RPMI7951 (cell line): ENCODE measurements around the gene DNAJB13. TPM values are rescaled to one million over a fixed set of nuclear protein-coding genes. Genes with fewer than 3 reads are reported as not detected.

Experiments
- DNase-seq: peaks from one replicate; pipeline ENCODE4 v3.0.0-alpha.2; 2012; ENCODE audit warnings: low read depth
- total RNA-seq: library from RNA; depleted of rRNA; stranded (reverse); fragments of >200 nt; shearing (Covaris generic); gene quantifications from 2 replicates; pipeline ENCODE4 v1.2.3, GENCODE V29; 2014

The DNAJB13 gene
- total RNA-seq, 1 experiment from 2014 or later = 0.12 TPM

- DNase-seq = no peak
These were observed 49.7 kb downstream of the DNAJB13 start for GRCh38 chr11:74000307-74001133.

DNA sequence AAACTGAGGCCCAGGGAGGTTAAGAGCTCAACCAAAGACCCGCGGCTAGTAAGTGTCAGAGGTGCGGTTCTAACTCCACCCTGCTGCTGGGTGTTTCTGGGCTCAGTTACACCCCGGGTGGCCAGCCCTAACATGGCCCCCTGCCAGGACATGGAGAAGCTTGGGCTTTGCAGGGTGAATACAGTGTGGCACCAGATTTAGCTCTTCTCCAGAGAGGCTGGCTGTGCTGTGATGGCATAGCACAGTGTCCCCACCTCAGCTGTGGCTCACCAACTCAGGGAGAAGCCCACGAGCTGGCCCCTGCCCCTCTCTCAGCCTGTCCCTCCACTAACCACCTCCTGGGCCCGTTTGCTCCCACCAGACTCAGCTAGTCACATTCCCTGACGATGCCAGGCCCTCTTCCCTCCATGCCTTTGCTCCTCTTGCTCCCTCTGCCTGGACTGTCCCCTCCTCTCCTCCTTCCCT lies 51.0 kb downstream of the DNAJB13 start:
- DNase-seq = no peak

DNA sequence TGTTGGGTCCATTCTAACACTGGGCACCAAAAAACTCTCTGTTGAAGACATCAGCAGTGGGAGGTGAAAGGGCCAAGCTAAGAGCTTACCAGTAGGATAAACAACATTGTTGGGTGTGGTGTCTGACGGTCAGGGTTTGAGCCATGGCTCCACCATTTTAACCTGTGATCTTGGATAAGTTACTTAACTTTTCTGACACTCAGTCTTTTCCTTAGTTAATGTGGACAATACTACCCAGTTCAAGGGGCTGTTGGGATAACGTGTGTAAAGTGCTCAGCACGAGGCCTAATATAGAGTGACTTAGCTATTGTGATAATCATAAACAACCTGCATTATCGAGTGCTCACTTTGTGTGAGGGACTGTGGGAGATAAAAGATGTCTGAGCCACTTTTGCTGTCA lies 52.0 kb downstream of the DNAJB13 start:
- no peak for DNase-seq

GRCh38 chr11:74004046-74004695 lies 53.3 kb downstream of the DNAJB13 start:
- DNase-seq = no peak

DNA sequence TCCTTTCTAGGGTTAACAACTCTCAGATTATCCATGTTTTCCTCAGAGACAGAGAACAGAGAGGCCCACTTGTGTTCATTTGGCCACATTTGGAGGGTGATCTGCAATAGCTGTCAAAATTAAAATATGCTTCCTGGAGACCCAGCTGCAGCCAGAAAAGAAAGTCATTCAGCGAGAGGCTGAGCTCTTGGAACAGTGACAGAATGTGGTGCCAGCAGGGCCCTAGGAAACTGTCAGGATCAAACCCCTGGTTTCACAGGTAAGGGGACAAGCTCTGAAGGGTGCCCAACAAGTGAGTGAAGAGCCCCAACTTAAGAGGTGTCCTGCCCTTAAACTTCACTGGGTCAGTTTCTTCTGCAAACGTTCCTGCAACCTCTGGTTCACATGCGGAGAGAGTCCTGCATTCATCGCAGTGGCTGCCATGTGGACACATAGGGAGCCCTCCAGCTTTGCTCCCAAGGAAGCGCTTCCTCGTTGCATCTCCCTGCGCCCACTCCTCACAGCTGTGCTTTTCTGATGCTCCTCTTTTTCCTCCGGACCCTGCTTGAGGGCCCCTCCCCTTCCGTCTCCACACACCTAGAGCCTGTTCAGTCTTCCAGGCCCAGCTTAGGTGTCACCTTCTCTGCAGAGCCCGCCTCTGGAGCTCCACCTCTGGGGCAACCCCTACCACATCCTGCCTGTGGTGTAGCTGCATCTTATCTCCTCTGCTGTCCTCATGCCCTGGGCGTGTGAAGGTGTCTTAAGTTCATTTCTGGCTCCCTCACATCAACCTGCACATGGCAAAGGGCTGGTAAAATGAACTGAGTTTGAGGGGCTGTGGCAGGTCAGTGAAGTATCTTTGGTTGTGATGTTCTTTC lies 54.2 kb downstream of the DNAJB13 start:
- no peak for DNase-seq

GRCh38 chr11:74005721-74006517 lies 55.1 kb downstream of the DNAJB13 start:
- DNase-seq = no peak

DNA sequence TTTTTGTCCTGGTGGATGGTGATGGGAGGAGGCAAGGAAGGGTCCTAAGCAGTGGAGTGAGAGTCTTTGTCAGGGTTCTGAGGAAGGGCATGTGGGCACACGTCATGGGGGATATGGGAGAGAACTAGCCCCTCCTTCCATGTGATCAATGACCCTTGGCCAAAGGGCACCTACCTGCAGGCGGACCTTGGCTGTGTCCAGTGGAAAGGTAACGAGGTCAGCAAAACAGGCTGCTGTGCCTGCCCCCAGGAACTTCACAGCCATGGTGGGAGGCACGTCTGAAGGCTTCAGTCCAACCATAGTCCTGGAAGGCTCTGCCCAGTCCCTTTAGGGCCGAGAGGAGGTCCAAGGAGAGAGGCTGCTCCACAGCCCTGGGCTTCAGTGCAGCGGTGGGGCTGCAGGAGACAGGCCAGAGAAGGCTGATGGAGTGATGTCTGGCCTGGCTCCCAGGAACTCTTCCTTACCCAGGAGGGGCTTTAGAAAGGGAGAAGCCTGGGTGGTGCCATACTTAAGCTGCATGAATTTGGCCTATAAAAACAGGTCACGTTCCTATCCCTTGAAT lies 56.0 kb downstream of the DNAJB13 start:
- DNase-seq = no peak

DNA sequence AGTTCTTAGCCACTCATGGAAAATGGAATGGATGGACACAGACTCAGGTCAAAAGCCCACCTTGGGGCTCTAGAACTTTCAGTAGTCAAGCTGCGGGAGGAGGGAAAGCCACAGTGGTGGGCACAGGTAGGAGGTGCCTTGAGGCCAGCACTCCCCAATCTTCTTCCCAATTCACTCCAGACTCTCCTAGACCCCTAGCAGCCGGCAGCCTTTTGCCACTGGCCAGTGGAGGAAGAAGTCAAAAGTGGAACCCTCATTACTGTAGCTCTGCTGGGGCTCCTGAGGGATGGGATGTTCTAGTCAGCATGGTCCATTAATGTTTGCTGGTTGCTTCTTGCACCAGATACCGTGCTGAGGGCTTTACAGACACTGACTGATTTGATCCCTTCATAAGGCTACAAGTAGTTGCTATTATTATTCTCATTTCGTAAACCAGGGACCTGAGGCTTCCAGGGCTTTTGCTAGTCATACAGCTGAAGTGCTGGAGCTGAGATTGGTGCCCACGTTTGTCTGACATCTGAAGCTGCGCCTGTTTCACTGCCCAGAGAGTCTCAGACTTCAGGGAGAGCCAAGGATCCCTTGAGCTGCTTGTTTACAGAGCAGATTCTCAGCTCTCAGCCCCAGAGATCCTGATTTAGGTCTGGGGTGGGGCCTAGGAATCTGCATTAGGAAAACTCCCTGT lies 57.0 kb downstream of the DNAJB13 start:
- DNase-seq = no peak

GRCh38 chr11:74008373-74009229 lies 57.8 kb downstream of the DNAJB13 start, which contains the start of gene UCP3:
UCP3 (minus strand) TSS chr11:74009085; CDS start chr11:74007042, 2,043 bp downstream.
- DNase-seq = no peak

DNA sequence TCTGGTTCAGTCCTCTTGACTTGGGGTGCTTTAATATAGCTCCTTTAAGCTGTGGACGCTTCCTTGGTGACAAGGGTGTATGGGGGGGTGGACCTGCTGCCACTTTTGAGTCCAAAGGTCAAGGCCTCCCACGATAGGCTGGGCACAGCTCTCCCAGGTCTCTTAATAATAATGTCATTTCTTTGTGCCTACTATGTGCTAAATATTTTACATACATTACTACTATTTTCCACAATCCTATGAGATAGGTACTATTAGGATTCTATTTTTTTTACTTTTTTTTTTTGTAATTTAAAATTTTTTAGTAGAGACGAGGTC lies 58.4 kb downstream of the DNAJB13 start:
- no peak for DNase-seq

- no peak for DNase-seq
These were observed 59.0 kb downstream of the DNAJB13 start for GRCh38 chr11:74009675-74010305.

GRCh38 chr11:74010306-74011300 lies 59.8 kb downstream of the DNAJB13 start:
- DNase-seq = no peak

- no peak for DNase-seq
These were observed 60.7 kb downstream of the DNAJB13 start for GRCh38 chr11:74011360-74012073.

- no peak for DNase-seq
These were observed 61.4 kb downstream of the DNAJB13 start for GRCh38 chr11:74012074-74012809.

DNA sequence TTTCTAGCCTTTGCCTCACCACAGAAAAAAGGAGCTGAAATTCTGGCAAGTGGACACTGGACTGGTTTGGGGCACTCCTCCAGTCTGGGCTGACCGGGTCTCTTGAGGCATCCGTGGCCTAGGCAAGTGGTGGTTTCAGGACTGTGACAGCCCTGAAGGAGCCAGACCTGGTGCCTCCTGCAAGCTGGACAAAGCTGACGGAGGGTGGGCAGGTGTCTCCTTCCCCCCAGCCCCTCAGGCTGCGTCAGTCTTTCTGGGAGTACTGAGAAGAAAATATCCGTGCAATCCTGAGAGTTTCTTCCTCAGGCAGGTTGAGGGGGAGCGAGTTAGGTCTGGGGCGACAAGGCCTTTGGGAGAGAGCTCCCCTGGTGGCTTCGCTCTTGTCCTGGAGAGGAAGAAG lies 62.3 kb downstream of the DNAJB13 start:
- DNase-seq = no peak

DNA sequence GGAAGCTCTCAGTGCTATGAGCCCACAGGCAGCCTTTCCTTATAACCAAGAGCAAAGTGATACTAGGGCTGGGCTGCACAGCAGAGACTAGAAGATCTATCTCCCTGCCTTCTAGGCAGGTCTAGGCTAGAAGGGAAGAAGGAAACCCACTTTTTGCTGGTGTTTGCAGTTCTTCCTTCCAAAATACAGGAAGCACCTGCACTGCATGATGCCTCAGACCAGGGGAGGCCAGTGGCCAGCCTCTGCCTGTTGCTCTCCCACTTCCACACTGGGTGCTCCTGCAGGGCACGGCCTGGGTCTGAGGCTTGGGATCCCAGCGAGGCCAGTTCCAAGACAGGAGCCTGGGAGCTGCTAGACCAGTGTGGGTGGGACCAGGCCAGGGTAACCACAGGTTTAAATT lies 64.1 kb downstream of the DNAJB13 start:
- no peak for DNase-seq
